GM12872 (cell line): ENCODE data around the gene TMEM145.

ENCODE experiments used
- TF ChIP-seq, protein P1 (sequence below): IDR thresholded peaks from 3 replicates; pipeline ENCODE4 v1.5.1; 2011; ENCODE audit warnings: low read depth, mild to moderate bottlenecking, low read length, moderate library complexity; ENCODE audit not compliant: insufficient read depth

Gene TMEM145

DNA sequence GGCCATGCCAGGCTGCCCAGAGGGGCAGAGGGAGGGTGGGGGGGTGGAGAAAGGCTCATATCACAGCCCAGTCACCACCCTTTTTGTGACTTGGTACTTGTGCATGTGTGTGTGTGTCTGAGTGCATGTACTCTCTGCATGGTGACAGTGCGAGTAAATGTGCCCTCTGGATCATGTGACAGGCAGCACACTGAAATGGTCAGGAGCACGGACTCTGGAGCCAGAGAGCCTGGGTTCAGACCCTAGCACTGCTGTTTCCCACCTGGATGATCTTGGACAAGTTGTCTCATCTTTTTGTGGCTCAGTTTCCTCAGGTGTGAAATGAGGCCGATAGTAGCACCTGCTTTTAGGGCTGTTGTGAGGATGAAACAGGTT lies 42.1 kb upstream of the TMEM145 start:
- TF ChIP-seq, protein P1, sequence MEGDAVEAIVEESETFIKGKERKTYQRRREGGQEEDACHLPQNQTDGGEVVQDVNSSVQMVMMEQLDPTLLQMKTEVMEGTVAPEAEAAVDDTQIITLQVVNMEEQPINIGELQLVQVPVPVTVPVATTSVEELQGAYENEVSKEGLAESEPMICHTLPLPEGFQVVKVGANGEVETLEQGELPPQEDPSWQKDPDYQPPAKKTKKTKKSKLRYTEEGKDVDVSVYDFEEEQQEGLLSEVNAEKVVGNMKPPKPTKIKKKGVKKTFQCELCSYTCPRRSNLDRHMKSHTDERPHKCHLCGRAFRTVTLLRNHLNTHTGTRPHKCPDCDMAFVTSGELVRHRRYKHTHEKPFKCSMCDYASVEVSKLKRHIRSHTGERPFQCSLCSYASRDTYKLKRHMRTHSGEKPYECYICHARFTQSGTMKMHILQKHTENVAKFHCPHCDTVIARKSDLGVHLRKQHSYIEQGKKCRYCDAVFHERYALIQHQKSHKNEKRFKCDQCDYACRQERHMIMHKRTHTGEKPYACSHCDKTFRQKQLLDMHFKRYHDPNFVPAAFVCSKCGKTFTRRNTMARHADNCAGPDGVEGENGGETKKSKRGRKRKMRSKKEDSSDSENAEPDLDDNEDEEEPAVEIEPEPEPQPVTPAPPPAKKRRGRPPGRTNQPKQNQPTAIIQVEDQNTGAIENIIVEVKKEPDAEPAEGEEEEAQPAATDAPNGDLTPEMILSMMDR, result no peak

DNA sequence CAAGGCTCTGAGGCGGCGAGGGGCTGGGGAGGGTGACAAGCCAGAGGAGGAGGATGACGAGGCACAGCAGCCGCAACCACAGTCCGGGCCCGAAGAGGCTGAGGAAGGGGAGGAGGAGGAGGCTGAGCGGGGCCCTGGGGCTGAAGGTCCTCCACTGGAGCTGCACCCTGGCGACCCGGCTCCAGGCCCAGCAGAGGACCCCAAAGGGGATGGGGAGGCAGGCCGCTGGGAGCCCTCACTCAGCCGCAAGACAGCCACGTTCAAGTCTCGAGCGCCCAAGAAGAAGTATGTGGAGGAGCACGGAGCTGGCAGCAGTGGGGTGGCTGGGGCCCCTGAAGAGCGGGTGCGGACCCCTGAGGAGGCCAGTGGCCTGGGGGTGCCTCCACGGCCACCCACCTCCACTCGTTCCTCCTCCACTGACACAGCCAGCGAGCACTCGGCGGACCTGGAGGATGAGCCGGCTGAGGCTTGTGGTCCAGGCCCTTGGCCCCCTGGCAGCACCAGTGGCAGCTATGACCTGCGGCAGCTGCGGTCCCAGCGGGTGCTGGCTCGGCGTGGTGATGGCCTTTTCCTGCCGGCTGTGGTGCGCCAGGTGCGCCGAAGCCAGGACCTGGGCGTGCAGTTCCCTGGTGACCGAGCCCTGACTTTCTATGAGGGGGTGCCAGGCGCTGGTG lies 41.1 kb upstream of the TMEM145 start:
- TF ChIP-seq, protein P1, result no peak

DNA sequence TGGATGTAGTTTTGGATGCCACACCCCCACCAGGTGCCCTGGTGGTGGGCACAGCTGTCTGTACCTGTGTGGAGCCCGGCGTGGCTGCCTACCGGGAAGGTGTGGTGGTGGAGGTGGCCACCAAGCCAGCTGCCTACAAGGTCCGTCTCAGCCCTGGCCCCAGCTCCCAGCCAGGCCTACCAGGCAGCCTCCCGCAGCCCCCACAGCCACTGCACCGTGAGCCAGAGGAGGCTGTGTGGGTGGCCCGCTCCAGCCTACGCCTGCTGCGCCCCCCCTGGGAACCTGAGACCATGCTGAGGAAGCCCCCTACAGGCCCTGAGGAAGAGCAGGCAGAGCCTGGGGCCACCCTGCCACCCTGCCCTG lies 40.6 kb upstream of the TMEM145 start:
- TF ChIP-seq, protein P1, result no peak

DNA sequence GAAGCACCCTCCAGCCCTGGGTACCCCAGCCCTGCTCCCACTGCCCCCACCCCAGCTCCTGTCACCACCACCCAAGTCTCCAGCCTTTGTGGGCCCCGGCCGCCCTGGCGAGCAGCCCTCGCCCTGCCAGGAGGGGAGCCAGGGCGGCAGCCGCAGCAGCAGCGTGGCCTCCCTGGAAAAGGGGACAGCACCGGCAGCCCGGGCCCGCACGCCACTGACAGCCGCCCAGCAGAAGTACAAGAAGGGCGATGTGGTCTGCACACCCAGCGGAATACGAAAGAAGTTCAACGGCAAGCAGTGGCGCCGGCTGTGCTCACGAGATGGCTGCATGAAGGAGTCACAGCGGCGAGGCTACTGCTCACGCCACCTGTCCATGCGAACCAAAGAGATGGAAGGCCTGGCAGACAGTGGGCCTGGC lies 40.1 kb upstream of the TMEM145 start:
- TF ChIP-seq, protein P1, result no peak

DNA sequence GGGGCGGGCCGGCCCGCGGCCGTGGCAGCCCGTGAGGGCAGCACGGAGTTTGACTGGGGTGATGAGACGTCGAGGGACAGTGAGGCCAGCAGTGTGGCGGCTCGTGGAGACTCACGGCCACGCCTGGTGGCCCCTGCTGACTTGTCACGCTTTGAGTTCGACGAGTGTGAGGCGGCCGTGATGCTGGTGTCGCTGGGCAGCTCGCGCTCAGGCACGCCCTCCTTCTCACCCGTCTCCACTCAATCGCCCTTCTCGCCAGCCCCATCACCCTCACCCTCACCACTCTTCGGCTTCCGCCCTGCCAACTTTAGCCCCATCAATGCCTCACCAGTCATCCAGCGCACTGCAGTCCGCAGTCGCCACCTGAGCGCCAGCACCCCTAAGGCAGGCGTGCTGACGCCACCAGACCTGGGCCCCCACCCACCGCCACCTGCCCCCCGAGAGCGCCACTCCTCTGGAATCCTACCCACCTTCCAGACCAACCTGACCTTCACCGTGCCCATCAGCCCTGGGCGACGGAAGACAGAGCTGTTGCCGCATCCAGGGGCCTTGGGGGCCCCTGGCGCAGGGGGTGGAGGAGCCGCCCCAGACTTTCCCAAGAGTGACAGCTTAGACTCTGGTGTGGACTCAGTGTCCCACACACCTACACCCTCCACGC lies 39.6 kb upstream of the TMEM145 start:
- TF ChIP-seq, protein P1, result no peak

DNA sequence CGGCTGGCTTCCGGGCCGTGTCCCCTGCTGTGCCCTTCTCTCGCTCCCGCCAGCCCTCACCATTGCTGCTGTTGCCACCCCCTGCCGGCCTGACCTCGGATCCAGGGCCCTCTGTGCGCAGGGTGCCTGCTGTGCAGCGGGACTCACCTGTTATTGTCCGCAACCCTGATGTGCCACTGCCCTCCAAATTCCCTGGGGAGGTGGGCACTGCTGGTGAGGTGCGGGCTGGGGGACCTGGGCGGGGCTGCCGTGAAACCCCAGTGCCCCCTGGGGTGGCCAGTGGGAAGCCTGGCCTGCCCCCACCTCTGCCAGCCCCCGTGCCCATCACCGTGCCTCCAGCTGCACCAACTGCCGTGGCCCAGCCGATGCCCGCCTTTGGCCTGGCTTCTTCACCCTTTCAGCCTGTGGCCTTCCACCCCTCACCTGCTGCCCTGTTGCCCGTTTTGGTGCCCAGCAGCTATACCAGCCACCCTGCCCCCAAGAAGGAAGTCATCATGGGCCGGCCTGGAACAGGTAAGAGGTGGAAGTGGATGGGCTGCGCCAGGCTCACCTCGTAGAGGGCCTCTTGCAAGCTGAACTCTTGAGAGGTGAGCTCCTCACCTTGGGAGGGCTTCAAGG lies 38.9 kb upstream of the TMEM145 start:
- TF ChIP-seq, protein P1, result no peak

DNA sequence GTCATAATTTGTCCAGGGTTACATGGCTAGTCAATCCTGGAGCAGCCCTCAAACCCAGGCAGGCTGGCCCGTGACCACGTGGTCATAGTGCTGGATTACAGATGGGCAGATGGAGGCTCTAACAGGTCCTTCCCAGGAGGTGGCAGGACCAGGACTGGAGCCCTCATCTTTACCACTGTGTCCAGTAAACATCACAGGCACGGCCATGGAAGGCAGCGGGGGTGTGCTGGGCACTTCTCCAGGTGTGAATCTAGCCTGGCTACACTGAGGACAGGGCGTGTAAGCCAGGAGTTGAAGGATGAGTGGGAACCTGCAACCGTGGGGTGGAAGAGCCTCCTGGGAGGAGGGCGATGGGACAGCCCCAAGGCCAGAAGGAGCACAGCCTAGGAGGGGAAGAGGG lies 38.0 kb upstream of the TMEM145 start:
- TF ChIP-seq, protein P1, result no peak
